HepG2 (cell line): ENCODE results near the gene OVOL3. TPM values are rescaled to one million over a fixed set of nuclear protein-coding genes. Genes with fewer than 3 reads are reported as not detected.

Experiments used
- CHCHD3 ChIP-seq: sonication (generic); formaldehyde crosslinking; IDR thresholded peaks from 2 replicates; pipeline ENCODE4 v1.8.0; 2022; ENCODE audit warnings: mild to moderate bottlenecking, missing genetic modification reagents, moderate library complexity
- ELF1 ChIP-seq: sonication (generic); formaldehyde crosslinking; IDR thresholded peaks from 2 replicates; pipeline ENCODE4 v1.4.0; 2020; ENCODE audit warnings: missing genetic modification reagents
- GFI1 ChIP-seq: sonication (generic); formaldehyde crosslinking; IDR thresholded peaks from 2 replicates; pipeline ENCODE4 v1.5.0; 2020; ENCODE audit warnings: missing genetic modification reagents, mild to moderate bottlenecking, borderline replicate concordance
- HCFC1 ChIP-seq: fragments of 150-350 bp; IDR thresholded peaks from 2 replicates; pipeline ENCODE4 v1.6.1; 2014; ENCODE audit warnings: low read depth, low read length
- IRF2 ChIP-seq: IDR thresholded peaks from 2 replicates; pipeline ENCODE4 v1.6.1; 2018; ENCODE audit warnings: missing genetic modification reagents, missing compliant biosample characterization
- JUNB ChIP-seq: sonication (generic); formaldehyde crosslinking; IDR thresholded peaks from 2 replicates; pipeline ENCODE4 v1.8.0; 2022; ENCODE audit warnings: missing genetic modification reagents, mild to moderate bottlenecking, borderline replicate concordance
- PITX1 ChIP-seq: sonication (generic); formaldehyde crosslinking; IDR thresholded peaks from 2 replicates; pipeline ENCODE4 v1.5.1; 2020; ENCODE audit warnings: mild to moderate bottlenecking, missing genetic modification reagents
- SKI ChIP-seq: fragments of 450-650 bp; IDR thresholded peaks from one replicate; pipeline ENCODE4 v1.6.1; 2018; ENCODE audit warnings: mild to moderate bottlenecking; ENCODE audit not compliant: partially characterized antibody
- SMAD3 ChIP-seq: sonication (generic); formaldehyde crosslinking; IDR thresholded peaks from 2 replicates; pipeline ENCODE4 v1.4.0; 2020; ENCODE audit warnings: missing genetic modification reagents
- ZNF33A ChIP-seq: sonication (generic); formaldehyde crosslinking; IDR thresholded peaks from 2 replicates; pipeline ENCODE4 v1.5.1; 2020; ENCODE audit warnings: missing genetic modification reagents, mild to moderate bottlenecking, moderate library complexity, borderline replicate concordance
- ZSCAN29 ChIP-seq: sonication (generic); formaldehyde crosslinking; conservative IDR thresholded peaks from 2 replicates; pipeline ENCODE4 v1.4.0; 2020; ENCODE audit warnings: mild to moderate bottlenecking, missing genetic modification reagents
- polyA plus RNA-seq, 8 experiments: library from polyadenylated mRNA; depleted of rRNA in 3 of 8; stranded (reverse) in 7 of 8; unstranded in 1 of 8; fragments of >200 nt; fragmentation: Illumina TruSeq in 4 of 8; extraction: Trizol in 4 of 8; gene quantifications; 2 replicates each; pipeline versions ENCODE4 v1.2.1 to v1.2.3, GENCODE V29; 2011 to 2016; ENCODE audit warnings: low read depth in 4 of 8, missing spikeins in 1 of 8, mixed read lengths in 1 of 8; ENCODE audit not compliant: insufficient read depth in 1 of 8
- total RNA-seq, 5 experiments: library from RNA; depleted of rRNA; stranded (reverse); fragments of >200 nt; fragmentation: Illumina TruSeq; extraction: Trizol; gene quantifications; 2 replicates each; pipeline ENCODE4 v1.2.3, GENCODE V29; 2016; ENCODE audit warnings: low read depth in 1 of 5
- TF ChIP-seq, protein P1 (sequence below): sonication (generic); formaldehyde crosslinking; IDR thresholded peaks from 2 replicates; pipeline ENCODE4 v1.5.0; 2020; ENCODE audit warnings: mild to moderate bottlenecking, low read depth, missing genetic modification reagents, borderline replicate concordance
- TF ChIP-seq, protein P2 (sequence below): sonication (generic); formaldehyde crosslinking; IDR thresholded peaks from 2 replicates; pipeline ENCODE4 v1.5.0; 2020; ENCODE audit warnings: missing genetic modification reagents
- TF ChIP-seq, protein P3 (sequence below), 2 experiments: fragments of 450-650 bp in 1 of 2; sonication (generic) in 1 of 2; formaldehyde crosslinking in 1 of 2; IDR thresholded peaks; 2 replicates each; pipeline versions ENCODE4 v1.6.1 to v1.8.0; 2016 to 2022; ENCODE audit warnings: antibody characterized with exemption in 1 of 2, mild to moderate bottlenecking in 1 of 2, missing genetic modification reagents in 1 of 2

The OVOL3 gene
- total and polyA plus RNA-seq, 2 of the 13 experiments (the other 11 are each of a cell fraction or from before 2014, with no cell fraction given) = not detected

DNA sequence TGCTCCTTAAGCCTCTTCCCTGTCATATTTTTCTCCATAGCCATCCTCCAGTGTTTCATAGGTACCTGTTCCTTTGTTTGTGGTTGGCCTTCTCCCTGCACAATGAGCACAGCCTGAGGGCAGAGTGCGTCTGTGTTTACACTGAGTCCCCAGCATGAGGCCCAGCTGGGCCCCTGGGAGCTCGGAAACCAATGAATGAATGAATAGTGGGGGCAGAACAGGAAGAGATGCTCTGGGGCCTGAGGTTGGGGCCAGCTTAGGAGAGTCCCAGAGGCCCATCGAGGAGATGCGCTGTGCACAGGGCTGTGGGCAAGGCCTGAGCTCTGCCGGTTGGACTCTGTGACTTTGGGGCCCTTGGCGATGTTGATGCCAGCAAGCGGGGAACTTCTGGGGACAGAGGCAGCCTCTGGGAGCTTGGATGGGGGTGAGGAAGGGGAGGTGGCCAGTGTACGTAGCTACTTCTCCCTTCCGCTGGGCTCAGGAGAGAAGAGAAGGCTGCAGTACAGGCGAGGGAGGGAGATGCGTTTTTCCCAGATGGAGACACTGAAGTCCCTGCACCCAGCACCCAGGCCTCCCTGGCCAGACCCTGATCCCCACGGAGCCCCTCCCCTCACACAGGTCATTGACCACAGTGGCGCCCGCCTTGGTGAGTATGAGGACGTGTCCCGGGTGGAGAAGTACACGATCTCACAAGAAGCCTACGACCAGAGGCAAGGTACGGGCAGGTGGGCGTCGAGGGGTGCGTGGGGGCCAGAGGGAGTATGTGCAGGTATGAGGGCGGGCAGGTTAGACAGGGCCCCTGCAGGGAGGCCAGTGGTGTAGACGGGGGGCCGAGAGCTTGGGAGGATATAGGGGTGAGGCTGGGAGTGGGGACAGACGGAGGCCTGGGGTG is 9.4 kb downstream of the OVOL3 start (continued):
- TF ChIP-seq, protein P1, sequence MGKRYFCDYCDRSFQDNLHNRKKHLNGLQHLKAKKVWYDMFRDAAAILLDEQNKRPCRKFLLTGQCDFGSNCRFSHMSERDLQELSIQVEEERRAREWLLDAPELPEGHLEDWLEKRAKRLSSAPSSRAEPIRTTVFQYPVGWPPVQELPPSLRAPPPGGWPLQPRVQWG (CRISPR knock-in tag) = no peak
- TF ChIP-seq SKI = peak; percentile 62
- TF ChIP-seq, protein P2, sequence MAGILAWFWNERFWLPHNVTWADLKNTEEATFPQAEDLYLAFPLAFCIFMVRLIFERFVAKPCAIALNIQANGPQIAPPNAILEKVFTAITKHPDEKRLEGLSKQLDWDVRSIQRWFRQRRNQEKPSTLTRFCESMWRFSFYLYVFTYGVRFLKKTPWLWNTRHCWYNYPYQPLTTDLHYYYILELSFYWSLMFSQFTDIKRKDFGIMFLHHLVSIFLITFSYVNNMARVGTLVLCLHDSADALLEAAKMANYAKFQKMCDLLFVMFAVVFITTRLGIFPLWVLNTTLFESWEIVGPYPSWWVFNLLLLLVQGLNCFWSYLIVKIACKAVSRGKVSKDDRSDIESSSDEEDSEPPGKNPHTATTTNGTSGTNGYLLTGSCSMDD = no peak
- TF ChIP-seq ELF1 (CRISPR knock-in tag) = peak; percentile 83
- TF ChIP-seq CHCHD3 (CRISPR knock-in tag) = no peak
- TF ChIP-seq SMAD3 (CRISPR knock-in tag) = peak; percentile 80; the same call in 1 of the 2 replicates
- TF ChIP-seq PITX1 (CRISPR knock-in tag) = peak; percentile 69; the same call in 1 of the 2 replicates
- peak; percentile 64; the same call in 1 of the 2 replicates for TF ChIP-seq GFI1 (CRISPR knock-in tag)
- no peak; the same call in 1 of the 2 replicates for TF ChIP-seq ZNF33A (CRISPR knock-in tag)
- no peak; the same call in 1 of the 2 replicates for TF ChIP-seq JUNB (CRISPR knock-in tag)
- 0 out of 2 replicates have a peak, but pooled peaks have one; percentile 44 for TF ChIP-seq ZSCAN29 (CRISPR knock-in tag)
- TF ChIP-seq HCFC1 = no peak
- TF ChIP-seq, protein P3, sequence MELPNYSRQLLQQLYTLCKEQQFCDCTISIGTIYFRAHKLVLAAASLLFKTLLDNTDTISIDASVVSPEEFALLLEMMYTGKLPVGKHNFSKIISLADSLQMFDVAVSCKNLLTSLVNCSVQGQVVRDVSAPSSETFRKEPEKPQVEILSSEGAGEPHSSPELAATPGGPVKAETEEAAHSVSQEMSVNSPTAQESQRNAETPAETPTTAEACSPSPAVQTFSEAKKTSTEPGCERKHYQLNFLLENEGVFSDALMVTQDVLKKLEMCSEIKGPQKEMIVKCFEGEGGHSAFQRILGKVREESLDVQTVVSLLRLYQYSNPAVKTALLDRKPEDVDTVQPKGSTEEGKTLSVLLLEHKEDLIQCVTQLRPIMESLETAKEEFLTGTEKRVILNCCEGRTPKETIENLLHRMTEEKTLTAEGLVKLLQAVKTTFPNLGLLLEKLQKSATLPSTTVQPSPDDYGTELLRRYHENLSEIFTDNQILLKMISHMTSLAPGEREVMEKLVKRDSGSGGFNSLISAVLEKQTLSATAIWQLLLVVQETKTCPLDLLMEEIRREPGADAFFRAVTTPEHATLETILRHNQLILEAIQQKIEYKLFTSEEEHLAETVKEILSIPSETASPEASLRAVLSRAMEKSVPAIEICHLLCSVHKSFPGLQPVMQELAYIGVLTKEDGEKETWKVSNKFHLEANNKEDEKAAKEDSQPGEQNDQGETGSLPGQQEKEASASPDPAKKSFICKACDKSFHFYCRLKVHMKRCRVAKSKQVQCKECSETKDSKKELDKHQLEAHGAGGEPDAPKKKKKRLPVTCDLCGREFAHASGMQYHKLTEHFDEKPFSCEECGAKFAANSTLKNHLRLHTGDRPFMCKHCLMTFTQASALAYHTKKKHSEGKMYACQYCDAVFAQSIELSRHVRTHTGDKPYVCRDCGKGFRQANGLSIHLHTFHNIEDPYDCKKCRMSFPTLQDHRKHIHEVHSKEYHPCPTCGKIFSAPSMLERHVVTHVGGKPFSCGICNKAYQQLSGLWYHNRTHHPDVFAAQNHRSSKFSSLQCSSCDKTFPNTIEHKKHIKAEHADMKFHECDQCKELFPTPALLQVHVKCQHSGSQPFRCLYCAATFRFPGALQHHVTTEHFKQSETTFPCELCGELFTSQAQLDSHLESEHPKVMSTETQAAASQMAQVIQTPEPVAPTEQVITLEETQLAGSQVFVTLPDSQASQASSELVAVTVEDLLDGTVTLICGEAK (IDR thresholded peaks at IDR 0.05) = no peak
- TF ChIP-seq, protein P3 (CRISPR knock-in tag; IDR thresholded peaks at IDR 0.05) = no peak
- TF ChIP-seq IRF2 (CRISPR knock-in tag) = peak; percentile 83
